Prostate gland (tissue), 2 donors: Measurements from ENCODE around the gene MYL9.

Experiments
- CTCF ChIP-seq, 4 experiments: fragments of 200-600 bp in 2 of 4; fragments of 450-650 bp in 2 of 4; sonication (generic) in 2 of 4; IDR thresholded peaks; 1 replicate in 3 of 4; 2 replicates in 1 of 4; pipeline ENCODE4 v1.5.1; 2016 to 2019; ENCODE audit warnings: antibody characterized with exemption in 4 of 4, mild to moderate bottlenecking in 2 of 4, moderate library complexity in 2 of 4
- POLR2A ChIP-seq: fragments of 450-650 bp; IDR thresholded peaks from one replicate; pipeline ENCODE4 v1.6.1; 2016; ENCODE audit warnings: antibody characterized with exemption, mild to moderate bottlenecking
- POLR2AphosphoS5 ChIP-seq: sonication (generic); formaldehyde crosslinking; IDR thresholded peaks from one replicate; pipeline ENCODE4 v1.6.1; 2017; ENCODE audit warnings: antibody characterized with exemption

- TF ChIP-seq CTCF (IDR thresholded peaks at IDR 0.05) (no peak), POLR2A (no peak), POLR2AphosphoS5 (no peak)
These were observed 41.5 kb downstream of the MYL9 start for GRCh38 chr20:36582821-36583220.
